ENCODE measurements around the gene IGLL1.
A peak's percentile ranks its signal among the peaks of the same experiment; 100 is the strongest.
"Not testable (repeated sequence)": the region's sequence is repeated elsewhere in the genome, so short reads cannot be mapped to it uniquely, and the experiment has no call there.

The IGLL1 gene

DNA sequence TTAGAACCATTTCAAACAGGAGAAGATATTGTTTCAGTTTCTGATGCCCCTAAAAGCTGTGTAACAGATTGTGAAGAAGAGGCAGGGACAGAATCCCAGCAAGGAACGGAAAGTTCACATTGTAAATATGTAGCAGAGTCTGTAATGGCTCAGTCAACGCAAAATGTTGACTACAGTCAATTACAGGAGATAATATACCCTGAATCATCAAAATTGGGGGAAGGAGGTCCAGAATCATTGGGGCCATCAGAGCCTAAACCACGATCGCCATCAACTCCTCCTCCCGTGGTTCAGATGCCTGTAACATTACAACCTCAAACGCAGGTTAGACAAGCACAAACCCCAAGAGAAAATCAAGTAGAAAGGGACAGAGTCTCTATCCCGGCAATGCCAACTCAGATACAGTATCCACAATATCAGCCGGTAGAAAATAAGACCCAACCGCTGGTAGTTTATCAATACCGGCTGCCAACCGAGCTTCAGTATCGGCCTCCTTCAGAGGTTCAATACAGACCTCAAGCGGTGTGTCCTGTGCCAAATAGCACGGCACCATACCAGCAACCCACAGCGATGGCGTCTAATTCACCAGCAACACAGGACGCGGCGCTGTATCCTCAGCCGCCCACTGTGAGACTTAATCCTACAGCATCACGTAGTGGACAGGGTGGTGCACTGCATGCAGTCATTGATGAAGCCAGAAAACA is 40.8 kb downstream of the IGLL1 start:
- DNase-seq = peak; percentile 79

DNA sequence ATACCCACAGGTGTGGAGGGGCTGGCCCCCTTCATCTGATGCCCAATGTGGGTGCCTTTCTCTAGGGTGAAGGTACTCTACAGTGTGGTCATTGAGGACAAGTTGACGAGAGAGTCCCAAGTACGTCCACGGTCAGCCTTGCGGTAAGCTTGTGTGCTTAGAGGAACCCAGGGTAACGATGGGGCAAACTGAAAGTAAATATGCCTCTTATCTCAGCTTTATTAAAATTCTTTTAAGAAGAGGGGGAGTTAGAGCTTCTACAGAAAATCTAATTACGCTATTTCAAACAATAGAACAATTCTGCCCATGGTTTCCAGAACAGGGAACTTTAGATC is 41.4 kb downstream of the IGLL1 start:
- not testable (repeated sequence) for DNase-seq

DNA sequence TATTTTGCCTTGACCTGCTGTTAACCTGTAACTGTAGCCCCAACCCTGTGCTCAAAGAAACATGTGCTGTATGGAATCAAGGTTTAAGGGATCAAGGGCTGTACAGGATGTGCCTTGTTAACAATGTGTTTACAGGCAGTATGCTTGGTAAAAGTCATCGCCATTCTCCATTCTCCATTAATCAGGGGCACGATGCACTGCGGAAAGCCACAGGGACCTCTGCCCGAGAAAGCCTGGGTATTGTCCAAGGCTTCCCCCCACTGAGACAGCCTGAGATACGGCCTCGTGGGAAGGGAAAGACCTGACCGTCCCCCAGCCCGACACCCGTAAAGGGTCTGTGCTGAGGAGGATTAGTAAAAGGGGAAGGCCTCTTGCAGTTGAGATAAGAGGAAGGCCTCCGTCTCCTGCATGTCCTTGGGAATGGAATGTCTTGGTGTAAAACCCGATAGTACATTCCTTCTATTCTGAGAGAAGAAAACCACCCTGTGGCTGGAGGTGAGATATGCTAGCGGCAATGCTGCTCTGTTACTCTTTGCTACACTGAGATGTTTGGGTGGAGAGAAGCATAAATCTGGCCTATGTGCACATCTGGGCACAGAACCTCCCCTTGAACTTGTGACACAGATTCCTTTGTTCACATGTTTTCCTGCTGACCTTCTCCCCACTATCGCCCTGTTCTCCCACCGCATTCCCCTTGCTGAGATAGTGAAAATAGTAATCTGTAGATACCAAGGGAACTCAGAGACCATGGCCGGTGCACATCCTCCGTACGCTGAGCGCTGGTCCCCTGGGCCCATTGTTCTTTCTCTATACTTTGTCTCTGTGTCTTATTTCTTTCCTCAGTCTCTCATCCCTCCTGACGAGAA is 42.0 kb downstream of the IGLL1 start:
- DNase-seq = not testable (repeated sequence)

DNA sequence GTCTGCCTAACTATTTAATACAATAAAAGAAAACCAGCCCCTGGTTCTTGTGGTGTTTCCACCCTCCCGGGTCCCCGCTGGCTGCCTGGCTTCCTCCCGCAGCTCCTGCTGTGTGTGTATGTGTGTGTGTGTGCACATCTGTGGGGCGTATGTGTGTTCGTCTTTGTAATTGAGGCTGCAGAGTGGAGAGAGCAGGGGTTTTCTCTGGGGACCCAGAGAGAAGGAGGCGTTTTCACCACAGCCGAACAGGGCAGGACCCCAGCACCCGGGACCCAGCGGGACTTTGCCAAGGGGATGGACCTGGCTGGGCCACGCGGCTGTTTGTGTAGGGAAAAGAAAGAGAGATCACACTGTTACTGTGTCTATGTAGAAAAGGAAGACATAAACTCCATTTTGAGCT is 42.7 kb downstream of the IGLL1 start:
- no peak for DNase-seq

DNA sequence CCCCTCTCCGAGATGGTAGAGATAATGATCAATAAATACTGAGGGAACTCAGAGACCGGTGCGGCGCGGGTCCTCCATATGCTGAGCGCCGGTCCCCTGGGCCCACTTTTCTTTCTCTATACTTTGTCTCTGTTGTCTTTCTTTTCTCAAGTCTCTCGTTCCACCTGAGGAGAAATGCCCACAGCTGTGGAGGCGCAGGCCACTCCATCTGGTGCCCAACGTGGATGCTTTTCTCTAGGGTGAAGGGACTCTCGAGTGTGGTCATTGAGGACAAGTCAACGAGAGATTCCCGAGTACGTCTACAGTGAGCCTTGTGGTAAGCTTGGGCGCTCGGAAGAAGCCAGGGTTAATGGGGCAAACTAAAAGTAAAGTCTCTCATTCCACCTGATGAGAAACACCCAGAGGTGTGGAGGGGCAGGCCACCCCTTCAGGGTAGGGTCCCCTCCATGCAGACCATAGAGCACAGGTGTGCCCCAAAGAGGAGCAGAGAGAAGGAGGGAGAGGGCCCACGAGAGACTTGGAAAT is 43.2 kb downstream of the IGLL1 start:
- DNase-seq = no peak

DNA sequence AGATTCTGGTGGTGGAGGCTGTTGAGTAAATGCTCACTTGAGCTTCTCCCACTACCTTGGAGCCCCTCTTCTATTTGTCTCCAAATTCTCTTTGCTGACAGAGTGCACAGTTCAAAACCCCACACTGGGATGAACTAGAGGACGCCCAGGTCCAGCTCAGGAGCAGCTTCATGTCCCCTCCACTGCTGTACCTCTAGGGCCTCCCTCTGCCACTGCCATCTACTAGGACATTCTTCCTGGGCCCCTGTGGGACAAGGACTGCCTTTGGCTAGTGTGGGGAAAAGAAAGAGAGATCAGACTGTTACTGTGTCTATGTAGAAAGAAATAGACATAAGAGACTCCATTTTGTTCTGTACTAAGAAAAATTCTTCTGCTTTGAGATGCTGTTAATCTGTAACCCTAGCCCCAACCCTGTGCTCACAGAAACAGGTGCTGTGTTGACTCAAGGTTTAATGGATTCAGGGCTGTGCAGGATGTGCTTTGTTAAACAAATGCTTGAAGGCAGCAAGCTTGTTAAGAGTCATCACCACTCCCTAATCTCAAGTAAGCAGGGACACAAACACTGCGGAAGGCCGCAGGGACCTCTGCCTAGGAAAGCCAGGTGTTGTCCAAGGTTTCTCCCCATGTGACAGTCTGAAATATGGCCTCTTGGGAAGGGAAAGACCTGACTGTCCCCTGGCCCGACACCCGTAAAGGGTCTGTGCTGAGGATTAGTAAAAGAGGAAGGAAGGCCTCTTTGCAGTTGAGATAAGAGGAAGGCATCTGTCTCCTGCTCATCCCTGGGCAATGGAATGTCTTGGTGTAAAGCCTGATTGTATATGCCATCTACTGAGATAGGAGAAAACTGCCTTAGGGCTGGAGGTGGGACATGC is 44.1 kb downstream of the IGLL1 start:
- DNase-seq = not testable (repeated sequence)

DNA sequence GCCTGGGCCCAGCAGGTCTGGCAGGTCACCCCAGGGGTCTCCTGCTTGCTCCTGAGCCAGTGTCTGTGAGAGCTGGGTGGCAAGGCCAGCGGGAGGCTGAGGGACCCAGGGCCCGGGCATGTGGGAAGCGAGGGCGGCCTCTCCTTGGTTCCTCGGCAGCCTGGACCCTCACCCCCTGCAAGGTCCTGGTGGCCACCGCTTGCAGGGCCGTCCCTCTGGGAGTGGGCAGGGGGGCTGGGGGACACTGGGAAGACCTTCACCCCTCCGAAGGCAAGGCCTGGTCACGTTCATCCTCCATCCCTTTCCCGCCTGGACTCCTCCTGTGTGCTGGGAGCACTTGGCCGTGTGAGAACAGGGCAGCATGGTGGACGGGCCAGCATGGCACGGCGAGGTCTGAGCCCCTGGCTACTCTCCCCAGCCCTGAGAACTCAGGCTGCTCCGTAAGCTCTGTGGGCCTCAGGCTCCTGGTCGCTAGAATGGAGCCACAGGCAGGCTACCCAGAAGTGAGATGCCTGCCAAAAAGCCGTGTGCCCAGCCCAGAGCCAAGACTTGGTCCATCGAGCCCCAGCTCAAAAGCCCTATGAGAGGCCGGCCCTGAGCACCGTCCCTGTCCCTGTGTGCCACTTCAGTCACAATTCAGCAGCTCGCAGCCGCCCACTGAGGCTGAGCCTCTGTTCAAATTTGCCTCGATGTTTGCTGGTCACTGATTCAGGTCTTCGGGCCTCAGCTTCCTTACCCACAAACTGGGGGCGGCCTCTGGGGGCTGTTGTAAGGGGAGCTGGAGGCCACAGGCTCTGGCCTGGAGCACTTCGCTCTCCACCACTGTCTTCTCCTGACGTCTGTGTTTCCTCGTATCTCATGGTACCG is 45.0 kb downstream of the IGLL1 start:
- no peak for DNase-seq

DNA sequence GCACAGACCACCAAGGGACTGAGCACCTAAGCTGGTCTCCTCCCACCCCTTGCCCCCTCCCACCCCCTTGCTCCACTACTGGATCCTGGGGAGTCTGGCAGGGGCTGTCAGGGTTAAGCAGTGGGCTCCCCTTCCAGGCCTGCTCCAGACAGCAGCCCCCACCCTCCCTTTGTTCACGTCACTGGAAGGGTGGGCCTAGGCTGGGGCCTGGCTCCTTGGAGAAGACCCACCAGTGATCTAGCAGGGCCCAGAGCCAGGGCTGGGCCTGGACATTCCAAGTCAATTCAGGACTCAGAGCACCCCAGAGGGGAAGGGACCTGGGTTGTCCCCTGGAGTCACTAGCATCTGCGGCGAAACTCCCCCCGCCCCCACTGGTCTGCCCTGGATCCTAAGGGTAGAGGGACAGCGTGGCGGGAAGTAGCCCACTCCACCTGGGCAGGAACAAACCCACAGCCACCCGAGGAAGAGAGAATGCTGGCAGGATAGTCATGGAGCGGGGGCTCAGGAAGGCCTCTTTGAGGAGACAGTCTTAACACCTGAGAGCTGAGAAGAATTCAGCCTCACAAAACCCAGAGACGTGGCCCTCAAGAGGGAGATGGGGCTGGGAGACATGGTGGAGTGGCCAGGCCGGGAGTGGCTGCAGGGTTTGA is 45.8 kb downstream of the IGLL1 start:
- DNase-seq = no peak

DNA sequence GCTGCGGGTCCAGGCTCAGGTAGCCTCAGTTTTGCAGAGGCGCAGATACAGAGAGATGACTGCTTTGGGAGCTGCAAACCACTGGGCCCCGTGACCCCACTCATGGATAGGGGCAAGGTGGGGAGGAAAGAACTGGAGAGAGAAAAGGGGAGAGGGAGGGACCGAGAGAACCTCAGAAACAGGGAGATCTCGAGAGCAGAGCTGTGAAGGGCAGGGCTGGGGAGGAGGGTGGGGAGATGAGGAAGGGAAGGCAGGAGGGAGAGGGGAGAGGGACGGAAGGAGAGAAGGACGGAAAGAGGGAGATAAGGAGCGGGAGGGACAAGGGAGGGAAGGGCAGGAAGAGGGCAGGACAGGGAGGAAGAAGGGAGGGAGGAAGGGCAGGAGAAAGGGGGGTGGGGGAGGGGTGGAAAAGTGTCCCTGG is 46.3 kb downstream of the IGLL1 start:
- no peak for DNase-seq

DNA sequence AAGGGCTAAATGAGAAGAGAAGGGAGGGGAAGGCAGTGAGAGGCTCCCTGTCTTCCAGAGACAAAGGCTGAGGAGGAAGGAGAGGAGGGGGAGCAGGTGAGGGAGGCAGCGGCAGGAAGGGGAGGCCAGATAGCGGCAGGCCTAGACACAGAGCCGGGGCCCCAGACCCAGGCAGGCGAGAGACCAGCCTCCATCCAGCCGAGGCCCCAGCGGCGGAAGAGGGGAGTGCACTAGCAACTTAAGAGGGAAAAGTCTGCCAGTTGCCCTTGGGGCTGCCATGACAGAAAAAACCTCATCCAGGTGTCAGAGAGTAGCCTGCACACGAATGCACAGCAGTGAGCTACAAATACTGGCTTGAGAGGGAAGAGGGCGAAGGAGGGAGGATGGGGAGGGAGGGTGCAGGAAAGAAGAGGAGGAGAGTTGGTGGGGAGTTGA is 46.7 kb downstream of the IGLL1 start:
- peak; percentile 19 for DNase-seq

DNA sequence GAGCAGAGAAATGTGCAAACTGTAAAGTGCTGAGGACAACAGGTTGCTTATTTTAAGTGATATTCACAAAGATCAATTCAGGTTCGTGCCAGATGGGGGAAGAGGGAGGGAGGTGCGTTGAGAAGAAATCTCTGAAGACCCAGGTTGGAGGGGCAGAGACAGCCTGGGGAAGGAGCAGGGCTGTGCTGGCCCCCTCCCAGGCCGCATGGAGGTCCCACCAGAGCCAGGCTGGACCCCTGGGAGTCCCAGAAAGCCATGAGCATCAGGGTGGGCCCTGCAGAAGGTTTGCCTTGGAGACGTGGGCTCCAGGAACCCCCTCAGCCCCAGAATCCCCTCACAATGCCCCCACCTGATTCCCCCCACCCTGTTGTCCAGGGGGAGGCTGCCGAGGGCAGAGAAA is 47.4 kb downstream of the IGLL1 start:
- DNase-seq = no peak

DNA sequence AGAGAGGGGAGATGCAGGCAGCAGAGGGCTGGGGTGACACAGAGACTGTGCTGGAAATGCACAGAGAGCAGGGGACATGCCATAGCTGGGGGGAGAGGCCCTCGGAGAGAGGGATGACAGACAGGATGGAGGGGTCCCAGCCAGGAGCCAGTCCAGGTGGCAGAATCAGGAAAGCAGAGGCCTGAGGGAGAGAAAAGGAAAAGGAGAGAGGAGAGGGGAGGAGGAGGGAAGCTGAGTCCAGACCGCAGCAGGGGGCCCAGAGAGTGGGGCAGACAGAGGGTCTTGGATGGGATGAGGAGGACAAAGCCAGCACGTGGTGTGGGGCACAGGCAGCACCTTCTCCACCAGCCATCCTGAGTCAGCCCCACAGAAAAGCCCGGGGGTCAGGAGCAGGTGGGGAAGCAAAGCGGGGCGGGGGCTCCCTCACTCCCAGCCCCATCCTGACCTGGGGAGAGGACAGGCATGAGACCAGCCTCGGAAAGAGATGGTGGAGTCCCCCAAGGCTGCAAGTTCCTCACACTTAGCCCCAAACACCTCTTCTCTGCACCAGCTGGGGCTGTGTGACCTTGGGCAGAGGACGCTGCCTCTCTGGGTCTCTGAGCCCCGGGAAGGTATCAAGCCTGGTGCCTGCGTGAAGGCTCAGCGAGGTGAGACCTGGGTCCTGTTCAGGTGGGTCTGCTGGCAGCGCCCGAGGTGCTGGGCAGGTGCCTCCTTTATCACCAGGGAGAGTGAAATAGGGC is 48.0 kb downstream of the IGLL1 start:
- no peak for DNase-seq

DNA sequence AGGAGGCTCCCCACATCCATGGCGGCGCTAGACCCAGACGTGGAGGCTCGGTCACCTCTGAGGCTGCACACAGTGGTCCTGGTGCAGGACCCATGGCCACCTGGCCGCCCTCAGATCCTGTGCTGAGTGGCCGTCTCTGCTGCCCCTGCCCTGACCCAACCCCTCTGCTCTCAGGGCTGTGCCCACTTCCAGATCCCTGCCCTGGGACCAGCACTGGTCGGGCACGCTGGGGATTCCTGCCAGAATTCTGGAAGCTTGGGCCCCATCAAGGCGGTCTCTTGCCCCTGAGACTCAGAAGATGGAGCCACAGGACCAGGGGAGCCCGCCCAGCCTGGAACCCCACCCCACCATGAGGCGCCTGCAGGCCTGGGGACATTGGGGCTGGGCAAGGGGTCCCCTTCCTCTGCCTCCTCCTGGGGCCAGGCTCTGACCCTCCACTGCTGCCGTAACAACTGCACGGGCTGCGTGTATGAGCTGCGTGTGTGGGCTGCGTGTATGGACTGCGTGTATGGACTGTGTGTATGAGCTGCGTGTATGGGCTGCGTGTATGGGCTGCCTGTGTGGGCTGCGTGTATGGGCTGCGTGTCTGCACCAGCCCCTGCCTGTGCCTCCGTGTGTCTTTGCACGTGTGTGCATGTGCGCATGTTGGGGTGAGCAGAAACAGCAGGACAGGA is 48.7 kb downstream of the IGLL1 start:
- no peak for DNase-seq

DNA sequence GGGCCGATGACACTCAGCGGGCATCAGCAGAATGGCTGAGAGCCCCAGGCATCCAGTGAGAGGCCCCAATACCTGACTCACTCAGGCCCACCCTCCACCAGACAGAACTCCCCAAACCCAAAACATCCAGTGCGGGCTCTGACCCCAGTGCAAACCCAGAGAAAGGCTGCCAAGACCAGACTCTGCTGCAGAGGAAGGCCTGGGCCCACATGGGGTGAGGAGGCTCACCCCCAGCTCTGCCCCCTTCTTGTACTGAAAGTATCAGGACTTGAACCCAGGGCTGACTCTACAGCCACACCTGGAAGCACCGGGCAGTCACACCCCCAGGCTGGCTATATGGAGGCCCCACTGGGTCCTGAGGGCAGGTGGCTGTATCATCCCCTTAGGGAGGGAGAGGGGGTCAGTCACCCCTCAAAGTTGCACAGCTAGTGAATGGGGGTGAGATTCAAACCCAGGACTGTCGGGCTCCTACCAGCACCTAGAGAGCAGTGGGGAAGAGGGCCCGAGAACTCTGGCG is 49.3 kb downstream of the IGLL1 start:
- no peak for DNase-seq

DNA sequence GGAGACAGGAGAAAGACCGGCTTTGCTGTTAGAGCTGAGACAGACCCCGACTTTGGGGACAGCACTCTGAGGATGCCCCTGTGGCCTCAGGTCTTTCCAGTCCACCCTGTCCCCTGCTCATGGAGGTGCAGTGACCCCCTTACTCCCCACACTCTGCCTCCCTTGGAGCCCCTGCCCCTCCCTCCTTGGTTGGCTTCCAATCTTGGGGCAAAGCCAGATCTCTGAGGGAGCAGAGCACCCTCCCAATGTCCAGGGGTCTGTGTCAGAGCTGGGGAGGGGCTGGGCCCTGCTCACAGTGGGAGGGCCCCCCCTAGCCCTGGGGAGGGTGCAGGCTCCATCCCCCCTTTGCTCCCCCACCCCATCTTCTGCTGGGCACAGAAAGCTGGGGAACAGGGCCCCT is 50.0 kb downstream of the IGLL1 start:
- DNase-seq = no peak

DNA sequence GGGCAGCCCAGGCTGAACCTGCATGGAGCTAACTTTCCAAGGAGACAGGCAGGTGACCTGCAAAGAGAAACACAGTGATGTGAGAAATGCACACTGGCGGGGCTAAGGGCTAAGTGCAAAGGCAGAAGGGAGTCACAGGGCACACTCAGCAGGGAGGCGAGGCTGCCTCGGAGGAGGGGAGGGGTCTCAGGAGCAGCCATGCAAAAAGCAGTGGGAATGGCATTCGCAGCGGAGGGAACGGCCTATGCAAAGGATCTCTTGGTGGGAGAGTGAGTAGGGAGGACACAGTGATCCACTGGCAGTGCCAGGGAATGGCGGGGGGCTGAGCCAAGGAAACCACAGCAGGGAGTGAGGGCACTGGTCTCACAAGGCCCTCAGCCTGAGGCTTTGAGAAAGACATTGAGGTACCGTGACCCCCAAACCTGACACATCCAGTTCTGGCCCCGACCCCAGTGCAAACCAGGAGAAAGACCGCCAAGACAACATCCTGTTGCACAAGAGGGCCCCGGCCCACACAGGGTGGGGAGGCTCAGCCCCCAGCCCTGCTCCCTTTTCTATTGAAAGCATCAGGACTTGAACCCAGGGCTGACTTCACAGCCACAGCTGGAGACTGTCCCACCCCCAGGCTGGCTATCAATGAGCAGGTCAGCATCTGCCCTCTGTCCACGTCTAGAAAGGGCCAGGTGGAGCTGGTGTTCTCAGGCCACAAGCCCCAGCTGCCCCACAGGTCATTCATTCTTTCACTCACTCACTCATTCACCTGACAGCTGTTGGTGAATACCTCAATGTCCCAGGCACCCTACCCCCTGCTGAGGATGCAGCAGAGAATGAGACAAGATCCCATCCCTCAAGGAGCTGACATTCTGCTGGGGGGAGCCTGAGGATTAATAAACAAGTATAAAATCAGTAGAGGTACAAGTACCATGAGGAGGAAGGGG is 50.7 kb downstream of the IGLL1 start:
- DNase-seq = no peak

DNA sequence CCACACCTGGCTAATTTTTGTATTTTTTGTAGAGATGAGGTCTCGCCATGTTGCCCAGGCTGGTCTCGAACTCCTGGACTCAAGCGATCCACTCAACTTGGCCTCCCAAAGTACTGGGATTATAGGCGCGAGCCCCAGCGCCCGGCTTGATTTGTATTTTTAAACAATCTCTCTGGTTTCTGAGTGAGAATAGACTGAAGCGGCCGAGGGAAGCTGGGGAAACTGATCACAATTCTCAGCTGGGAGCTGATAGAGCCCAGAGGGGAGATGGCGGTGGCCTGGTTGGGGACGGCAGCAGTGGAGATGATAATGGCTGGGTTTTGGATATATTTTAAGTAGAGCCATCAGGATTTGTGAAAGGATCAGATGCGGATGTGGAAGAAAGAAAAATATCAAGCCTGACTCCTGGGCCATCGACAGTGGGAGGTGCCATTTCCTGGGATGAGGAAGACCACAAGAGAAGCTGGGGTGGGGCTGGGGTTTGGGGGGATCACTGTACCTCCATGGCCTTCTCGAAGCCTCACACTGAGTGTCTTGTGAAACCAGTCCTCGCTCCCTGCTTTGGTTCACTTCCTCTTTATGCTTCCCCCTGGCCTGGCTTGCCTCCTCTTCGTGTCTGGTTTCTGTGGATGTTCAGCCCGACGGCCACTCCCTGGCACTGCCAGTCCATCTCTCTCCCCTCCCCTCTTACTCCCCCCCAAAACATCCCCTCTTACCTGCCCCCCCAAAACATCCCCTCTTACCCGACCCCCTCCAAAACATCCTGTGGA is 51.9 kb downstream of the IGLL1 start:
- peak; percentile 73 for DNase-seq

Measured in suppressor macrophage treated with lipopolysaccharide for 4 hours (primary cell).